ENCODE data around the gene SLC35E3.

DNA sequence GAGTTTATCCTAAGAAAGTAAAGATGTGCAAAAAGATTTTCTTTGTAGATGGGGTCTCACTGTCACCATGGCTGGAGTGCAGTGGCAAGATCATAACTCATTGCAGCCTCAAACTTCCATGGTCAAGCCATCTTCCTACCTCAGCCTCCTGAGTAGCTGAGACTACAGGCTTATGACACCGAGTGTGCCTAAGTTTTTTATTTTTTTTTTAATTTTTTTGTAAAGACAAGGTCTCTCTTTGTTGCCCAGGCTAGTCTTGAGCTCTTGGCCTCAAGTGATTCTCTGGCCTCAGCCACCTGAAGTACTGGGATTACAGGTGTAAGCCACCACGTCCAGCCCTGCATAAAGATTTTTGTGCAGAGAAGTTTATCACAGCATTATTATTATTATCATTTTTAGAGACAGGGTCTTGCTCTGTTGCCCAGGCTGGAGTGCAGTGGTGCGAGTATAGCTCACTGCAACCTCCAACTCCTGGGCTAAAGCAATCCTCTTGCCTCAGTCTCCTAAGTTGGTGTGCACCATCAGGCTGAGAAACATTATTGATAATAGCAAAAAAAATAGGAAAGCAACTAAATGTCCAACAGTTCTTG lies 42.7 kb downstream of the SLC35E3 start:
- TF ChIP-seq, protein P1, sequence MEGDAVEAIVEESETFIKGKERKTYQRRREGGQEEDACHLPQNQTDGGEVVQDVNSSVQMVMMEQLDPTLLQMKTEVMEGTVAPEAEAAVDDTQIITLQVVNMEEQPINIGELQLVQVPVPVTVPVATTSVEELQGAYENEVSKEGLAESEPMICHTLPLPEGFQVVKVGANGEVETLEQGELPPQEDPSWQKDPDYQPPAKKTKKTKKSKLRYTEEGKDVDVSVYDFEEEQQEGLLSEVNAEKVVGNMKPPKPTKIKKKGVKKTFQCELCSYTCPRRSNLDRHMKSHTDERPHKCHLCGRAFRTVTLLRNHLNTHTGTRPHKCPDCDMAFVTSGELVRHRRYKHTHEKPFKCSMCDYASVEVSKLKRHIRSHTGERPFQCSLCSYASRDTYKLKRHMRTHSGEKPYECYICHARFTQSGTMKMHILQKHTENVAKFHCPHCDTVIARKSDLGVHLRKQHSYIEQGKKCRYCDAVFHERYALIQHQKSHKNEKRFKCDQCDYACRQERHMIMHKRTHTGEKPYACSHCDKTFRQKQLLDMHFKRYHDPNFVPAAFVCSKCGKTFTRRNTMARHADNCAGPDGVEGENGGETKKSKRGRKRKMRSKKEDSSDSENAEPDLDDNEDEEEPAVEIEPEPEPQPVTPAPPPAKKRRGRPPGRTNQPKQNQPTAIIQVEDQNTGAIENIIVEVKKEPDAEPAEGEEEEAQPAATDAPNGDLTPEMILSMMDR (IDR thresholded peaks at IDR 0.05 in 8 of 11, conservative IDR thresholded peaks at IDR 0.05 in 3 of 11) = no peak
- TF ChIP-seq POLR2A (IDR thresholded peaks at IDR 0.05) (no peak), POLR2AphosphoS5 (IDR thresholded peaks at IDR 0.05) (no peak)

Measured in spleen (tissue), 7 donors.